ENCODE data around the gene IFITM1.

DNA sequence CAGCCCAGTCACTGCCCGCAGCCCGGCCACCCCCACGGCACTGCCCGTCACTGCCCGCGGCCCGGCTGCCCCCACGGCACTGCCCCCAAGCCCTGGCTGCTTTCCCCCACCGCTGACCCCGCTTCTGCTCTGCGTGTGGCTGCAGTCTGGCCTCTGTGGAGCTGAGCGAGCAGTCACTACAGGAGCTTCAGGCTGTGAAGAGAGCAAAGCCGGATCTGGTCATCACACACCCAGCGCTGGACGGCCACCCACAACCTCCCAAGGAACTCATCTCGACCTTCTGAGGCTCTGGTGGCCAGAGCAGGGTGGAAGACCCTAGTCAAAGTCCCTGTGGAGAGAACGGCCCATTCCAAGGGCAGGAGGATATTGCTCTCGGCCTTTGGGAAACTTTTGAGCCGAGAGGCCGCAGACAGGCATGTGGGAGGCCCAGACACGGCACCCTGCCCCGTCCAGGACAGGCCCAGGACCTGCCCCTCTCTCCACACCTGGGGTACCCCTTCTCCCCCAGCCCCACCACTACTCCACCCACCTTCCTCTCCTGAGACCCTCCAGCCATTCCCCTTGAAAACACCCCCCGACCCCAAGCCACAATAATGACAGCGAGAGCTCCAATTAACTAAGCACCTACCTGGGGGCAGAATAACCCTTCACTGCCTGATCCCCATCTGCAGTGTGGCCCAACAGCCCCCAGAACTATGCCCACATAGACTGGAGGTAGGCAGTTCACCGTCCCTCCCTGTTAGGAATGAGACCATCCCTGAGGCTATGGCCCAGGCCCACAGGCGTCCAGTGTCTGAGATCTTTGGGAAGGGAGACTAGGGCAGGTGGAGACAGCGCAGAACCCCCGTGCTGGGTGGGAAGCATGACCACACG is 28.6 kb upstream of the IFITM1 start:
- TF ChIP-seq REST (IDR thresholded peaks at IDR 0.05; ENCODE audit: low read depth) (no peak), EP300 (IDR thresholded peaks at IDR 0.05; ENCODE audit: borderline replicate concordance) (no peak), EGR1 (IDR thresholded peaks at IDR 0.05) (no peak), RAD21 (IDR thresholded peaks at IDR 0.05; ENCODE audit: low read depth) (no peak), FOXM1 (IDR thresholded peaks at IDR 0.05; ENCODE audit: borderline replicate concordance, low read depth) (no peak), CEBPB (IDR thresholded peaks at IDR 0.05) (no peak)
- TF ChIP-seq, protein P1, sequence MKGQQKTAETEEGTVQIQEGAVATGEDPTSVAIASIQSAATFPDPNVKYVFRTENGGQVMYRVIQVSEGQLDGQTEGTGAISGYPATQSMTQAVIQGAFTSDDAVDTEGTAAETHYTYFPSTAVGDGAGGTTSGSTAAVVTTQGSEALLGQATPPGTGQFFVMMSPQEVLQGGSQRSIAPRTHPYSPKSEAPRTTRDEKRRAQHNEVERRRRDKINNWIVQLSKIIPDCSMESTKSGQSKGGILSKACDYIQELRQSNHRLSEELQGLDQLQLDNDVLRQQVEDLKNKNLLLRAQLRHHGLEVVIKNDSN (IDR thresholded peaks at IDR 0.05) = no peak

Data from Ishikawa (cell line).